Measurements from ENCODE around the gene INHBA. TPM values are rescaled to one million over a fixed set of nuclear protein-coding genes. Genes with fewer than 3 reads are reported as not detected.
A peak's percentile ranks its signal among the peaks of the same experiment; 100 is the strongest.

Gene INHBA
- total RNA-seq, 1 experiment from 2014 or later = 0.28 TPM

DNA sequence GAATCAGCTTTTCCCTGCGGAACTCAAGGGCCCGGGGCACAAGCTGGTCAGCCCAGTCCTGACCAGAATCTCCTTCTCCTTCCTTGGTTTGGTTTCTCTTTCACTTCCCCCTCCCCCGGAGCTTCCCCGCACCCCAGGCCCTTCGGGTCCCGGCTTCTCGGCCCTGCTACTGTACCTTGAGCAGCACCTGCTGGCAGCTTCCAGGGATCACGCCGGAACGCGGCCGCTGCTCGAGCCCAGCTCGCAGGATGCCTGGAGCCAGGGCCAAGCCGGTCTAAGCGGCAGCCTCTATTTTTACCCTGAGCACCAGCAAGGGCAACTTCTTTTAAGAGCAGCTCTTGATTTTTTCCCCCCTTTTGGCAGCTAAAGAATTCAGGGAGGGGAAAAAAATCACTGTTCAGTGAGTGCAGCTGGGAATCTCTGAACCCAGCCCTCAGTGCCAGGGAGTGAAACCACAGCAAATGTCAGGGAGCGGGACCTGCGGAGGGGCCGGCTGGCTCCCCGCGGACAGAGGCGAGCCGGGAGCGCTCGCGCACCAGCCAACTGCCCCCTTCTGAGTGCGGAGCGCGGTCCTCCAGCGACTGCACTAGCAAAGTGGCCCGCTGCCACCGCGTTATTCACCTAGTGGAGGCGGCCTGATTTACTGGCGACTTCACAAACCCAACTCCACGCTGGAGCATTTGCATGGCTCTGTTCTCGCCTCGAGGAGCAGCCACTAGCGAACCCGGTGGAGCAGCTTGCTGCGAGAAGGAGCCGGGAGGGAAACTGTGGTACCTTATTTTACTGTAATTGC lies 2.4 kb upstream of the INHBA start:
- H3K9me3 ChIP-seq (ENCODE audit: control insufficient read depth, insufficient read depth, low read depth, low read length) = no peaks in the 10 kb centered on the region
- ATAC-seq (peak; percentile 100), DNase-seq (ENCODE audit: low read depth, low spot score) (no peak)
- H3K27ac ChIP-seq (ENCODE audit: low read length) = peak overlapping the region; percentile 68
- POLR2A ChIA-PET = interaction anchor here (0.6 kb wide), 1 partner anchor 1489 kb away, joined by 8 read pairs; no protein-coding TSS in a partner anchor
- CTCF ChIA-PET = interaction anchor here (0.5 to 1.4 kb wide), 10 partner anchors 9 to 1473 kb away, joined by 3 to 6 read pairs (median 3); no protein-coding TSS in a partner anchor
- no peaks in the 10 kb centered on the region for H3K36me3 ChIP-seq (ENCODE audit: control insufficient read depth, insufficient read depth, low read length)
- TF ChIP-seq SIN3A (IDR thresholded peaks at IDR 0.05; ENCODE audit: borderline replicate concordance, insufficient read depth, low read depth, low read length) = no peak
- TF ChIP-seq, protein P1, sequence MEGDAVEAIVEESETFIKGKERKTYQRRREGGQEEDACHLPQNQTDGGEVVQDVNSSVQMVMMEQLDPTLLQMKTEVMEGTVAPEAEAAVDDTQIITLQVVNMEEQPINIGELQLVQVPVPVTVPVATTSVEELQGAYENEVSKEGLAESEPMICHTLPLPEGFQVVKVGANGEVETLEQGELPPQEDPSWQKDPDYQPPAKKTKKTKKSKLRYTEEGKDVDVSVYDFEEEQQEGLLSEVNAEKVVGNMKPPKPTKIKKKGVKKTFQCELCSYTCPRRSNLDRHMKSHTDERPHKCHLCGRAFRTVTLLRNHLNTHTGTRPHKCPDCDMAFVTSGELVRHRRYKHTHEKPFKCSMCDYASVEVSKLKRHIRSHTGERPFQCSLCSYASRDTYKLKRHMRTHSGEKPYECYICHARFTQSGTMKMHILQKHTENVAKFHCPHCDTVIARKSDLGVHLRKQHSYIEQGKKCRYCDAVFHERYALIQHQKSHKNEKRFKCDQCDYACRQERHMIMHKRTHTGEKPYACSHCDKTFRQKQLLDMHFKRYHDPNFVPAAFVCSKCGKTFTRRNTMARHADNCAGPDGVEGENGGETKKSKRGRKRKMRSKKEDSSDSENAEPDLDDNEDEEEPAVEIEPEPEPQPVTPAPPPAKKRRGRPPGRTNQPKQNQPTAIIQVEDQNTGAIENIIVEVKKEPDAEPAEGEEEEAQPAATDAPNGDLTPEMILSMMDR (IDR thresholded peaks at IDR 0.05) = peak; percentile 99
- no peak for TF ChIP-seq TCF7L2 (IDR thresholded peaks at IDR 0.05; ENCODE audit: low read depth, low read length)
- no peak; the same call in 1 of the 2 replicates for TF ChIP-seq POLR2AphosphoS5 (IDR thresholded peaks at IDR 0.05; ENCODE audit: low read depth, low read length)
- TF ChIP-seq, protein P2, sequence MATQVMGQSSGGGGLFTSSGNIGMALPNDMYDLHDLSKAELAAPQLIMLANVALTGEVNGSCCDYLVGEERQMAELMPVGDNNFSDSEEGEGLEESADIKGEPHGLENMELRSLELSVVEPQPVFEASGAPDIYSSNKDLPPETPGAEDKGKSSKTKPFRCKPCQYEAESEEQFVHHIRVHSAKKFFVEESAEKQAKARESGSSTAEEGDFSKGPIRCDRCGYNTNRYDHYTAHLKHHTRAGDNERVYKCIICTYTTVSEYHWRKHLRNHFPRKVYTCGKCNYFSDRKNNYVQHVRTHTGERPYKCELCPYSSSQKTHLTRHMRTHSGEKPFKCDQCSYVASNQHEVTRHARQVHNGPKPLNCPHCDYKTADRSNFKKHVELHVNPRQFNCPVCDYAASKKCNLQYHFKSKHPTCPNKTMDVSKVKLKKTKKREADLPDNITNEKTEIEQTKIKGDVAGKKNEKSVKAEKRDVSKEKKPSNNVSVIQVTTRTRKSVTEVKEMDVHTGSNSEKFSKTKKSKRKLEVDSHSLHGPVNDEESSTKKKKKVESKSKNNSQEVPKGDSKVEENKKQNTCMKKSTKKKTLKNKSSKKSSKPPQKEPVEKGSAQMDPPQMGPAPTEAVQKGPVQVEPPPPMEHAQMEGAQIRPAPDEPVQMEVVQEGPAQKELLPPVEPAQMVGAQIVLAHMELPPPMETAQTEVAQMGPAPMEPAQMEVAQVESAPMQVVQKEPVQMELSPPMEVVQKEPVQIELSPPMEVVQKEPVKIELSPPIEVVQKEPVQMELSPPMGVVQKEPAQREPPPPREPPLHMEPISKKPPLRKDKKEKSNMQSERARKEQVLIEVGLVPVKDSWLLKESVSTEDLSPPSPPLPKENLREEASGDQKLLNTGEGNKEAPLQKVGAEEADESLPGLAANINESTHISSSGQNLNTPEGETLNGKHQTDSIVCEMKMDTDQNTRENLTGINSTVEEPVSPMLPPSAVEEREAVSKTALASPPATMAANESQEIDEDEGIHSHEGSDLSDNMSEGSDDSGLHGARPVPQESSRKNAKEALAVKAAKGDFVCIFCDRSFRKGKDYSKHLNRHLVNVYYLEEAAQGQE (IDR thresholded peaks at IDR 0.05; ENCODE audit: insufficient read depth in 1 of 2, low read depth in 2 of 2, low read length in 1 of 2) = no peak
- peak overlapping the region; percentile 47 to 70 for H3K4me3 ChIP-seq (ENCODE audit: low read depth in 2 of 2, low read length in 2 of 2)
- intact Hi-C loops (cut with micrococcal nuclease; ENCODE audit: unreplicated experiment) (loop anchor here (2.0 to 5.0 kb wide), 2 partner anchors 1378 to 1473 kb away; no protein-coding TSS in a partner anchor), in situ Hi-C loops (cut with HindIII; ENCODE audit: low pct_unique_long_range_greater_than_20kb, low sequenced_read_pairs) (no loop called here)
- peaks cover 3% of the 10 kb centered on the region for H3K27me3 ChIP-seq (ENCODE audit: control insufficient read depth, insufficient read depth, low read length)
- no TSS peak for BruUV-seq (replicated peaks)
- H3K4me1 ChIP-seq (ENCODE audit: control insufficient read depth, insufficient read depth, low read length) = no peaks in the 10 kb centered on the region

GRCh38 chr7:41701068-41701941 lies 1.6 kb downstream of the INHBA start:
- Histone ChIP-seq H3K4me1 (ENCODE audit: control insufficient read depth, insufficient read depth, low read length) (no peaks in the 10 kb centered on the region), H3K27me3 (ENCODE audit: control insufficient read depth, insufficient read depth, low read length) (peaks cover 8% of the 10 kb centered on the region), H3K4me3 (ENCODE audit: low read depth in 2 of 2, low read length in 2 of 2) (peak overlapping the region in 1 of 2 experiments; percentile 31; a peak in 1 of 4 replicates), H3K27ac (ENCODE audit: low read length) (no peak overlapping the region), H3K9me3 (ENCODE audit: control insufficient read depth, insufficient read depth, low read depth, low read length) (no peaks in the 10 kb centered on the region), H3K36me3 (ENCODE audit: control insufficient read depth, insufficient read depth, low read length) (no peaks in the 10 kb centered on the region)
- TF ChIP-seq TCF7L2 (IDR thresholded peaks at IDR 0.05; ENCODE audit: low read depth, low read length) (no peak), SIN3A (IDR thresholded peaks at IDR 0.05; ENCODE audit: borderline replicate concordance, insufficient read depth, low read depth, low read length) (no peak), POLR2AphosphoS5 (IDR thresholded peaks at IDR 0.05; ENCODE audit: low read depth, low read length) (no peak)
- TF ChIP-seq, protein P2 (IDR thresholded peaks at IDR 0.05; ENCODE audit: insufficient read depth in 1 of 2, low read depth in 2 of 2, low read length in 1 of 2) = no peak
- TF ChIP-seq, protein P1 (IDR thresholded peaks at IDR 0.05) = no peak
- ChIA-PET POLR2A (no interaction called here), CTCF (no interaction called here)
- DNase-seq (ENCODE audit: low read depth, low spot score) (no peak), ATAC-seq (no peak)
- no TSS peak for BruUV-seq (replicated peaks)
- intact Hi-C loops (cut with micrococcal nuclease; ENCODE audit: unreplicated experiment) = no loop called here
- in situ Hi-C loops (cut with HindIII; ENCODE audit: low pct_unique_long_range_greater_than_20kb, low sequenced_read_pairs) = no loop called here

Measured in Panc1 (cell line).